Hypothalamus (tissue), 51 donors: ENCODE data around the gene LRMDA.

Experiments
- DNase-seq, 51 donors: peaks; one replicate each; lab custom pipeline; 2025; lab: John Stamatoyannopoulos, UW

LRMDA gene

GRCh38 chr10:75880031-75880775, 448.8 kb downstream of the LRMDA start:
- no peak for DNase-seq

- no peak for DNase-seq
These were observed 452.0 kb downstream of the LRMDA start for GRCh38 chr10:75883081-75884072.

GRCh38 chr10:75884808-75885207, 453.4 kb downstream of the LRMDA start:
- DNase-seq, result no peak

- no peak for DNase-seq
These were observed 455.9 kb downstream of the LRMDA start for GRCh38 chr10:75887369-75887768.

- no peak for DNase-seq
These were observed 456.7 kb downstream of the LRMDA start for GRCh38 chr10:75887992-75888680.

GRCh38 chr10:75889051-75889450, 457.6 kb downstream of the LRMDA start:
- DNase-seq, result no peak

GRCh38 chr10:75894761-75895160, 463.3 kb downstream of the LRMDA start:
- DNase-seq, result no peak

GRCh38 chr10:75895259-75895658, 463.8 kb downstream of the LRMDA start:
- DNase-seq, result no peak

- no peak for DNase-seq
These were observed 468.5 kb downstream of the LRMDA start for GRCh38 chr10:75899816-75900390.

- DNase-seq, result no peak
These were observed 471.4 kb downstream of the LRMDA start for GRCh38 chr10:75902816-75903215.

- peak in 2 of 51 donors; percentile 1 to 10 for DNase-seq
These were observed 473.3 kb downstream of the LRMDA start for GRCh38 chr10:75904499-75905283.

GRCh38 chr10:75905490-75905889, 474.1 kb downstream of the LRMDA start:
- no peak for DNase-seq

- peak in 1 of 51 donors; percentile 16 for DNase-seq
These were observed 478.6 kb downstream of the LRMDA start for GRCh38 chr10:75910032-75910431.

GRCh38 chr10:75911426-75911825, 480.0 kb downstream of the LRMDA start:
- DNase-seq, result no peak

GRCh38 chr10:75916906-75917305, 485.5 kb downstream of the LRMDA start:
- peak in 2 of 51 donors; percentile 2 to 16 for DNase-seq

- no peak for DNase-seq
These were observed 488.5 kb downstream of the LRMDA start for GRCh38 chr10:75919913-75920312.

- no peak for DNase-seq
These were observed 491.0 kb downstream of the LRMDA start for GRCh38 chr10:75922435-75922834.

- DNase-seq, result peak in 1 of 51 donors; percentile 16
These were observed 493.0 kb downstream of the LRMDA start for GRCh38 chr10:75924309-75924902.

GRCh38 chr10:75925999-75926398, 494.6 kb downstream of the LRMDA start:
- no peak for DNase-seq
